HepG2 (cell line): Measurements from ENCODE around the gene PPP1R9B.

ENCODE experiments used
- CTCF ChIP-seq: sonication (generic); formaldehyde crosslinking; IDR thresholded peaks from 2 replicates; pipeline ENCODE4 v1.5.0; 2020; ENCODE audit warnings: mild to moderate bottlenecking, missing genetic modification reagents, moderate library complexity
- IRF1 ChIP-seq: sonication (generic); formaldehyde crosslinking; IDR thresholded peaks from 2 replicates; pipeline ENCODE4 v1.4.0; 2020; ENCODE audit warnings: low read depth, mild to moderate bottlenecking, missing genetic modification reagents
- MYC ChIP-seq: sonication (generic); formaldehyde crosslinking; IDR thresholded peaks from 2 replicates; pipeline ENCODE4 v1.9.0; 2021; ENCODE audit warnings: missing genetic modification reagents, borderline replicate concordance
- PRDM4 ChIP-seq: sonication (generic); formaldehyde crosslinking; IDR thresholded peaks from 2 replicates; pipeline ENCODE4 v1.9.0; 2021; ENCODE audit warnings: missing genetic modification reagents, borderline replicate concordance
- RFX5 ChIP-seq: IDR thresholded peaks from 2 replicates; pipeline ENCODE4 v1.6.1; 2011; ENCODE audit warnings: low read depth, low read length, improper control_type of control experiment
- ZBTB14 ChIP-seq: sonication (generic); formaldehyde crosslinking; IDR thresholded peaks from 2 replicates; pipeline ENCODE4 v1.4.0; 2020; ENCODE audit warnings: missing genetic modification reagents
- ZBTB2 ChIP-seq: sonication (generic); formaldehyde crosslinking; IDR thresholded peaks from 2 replicates; pipeline ENCODE4 v1.8.0; 2022; ENCODE audit warnings: low read depth, missing genetic modification reagents
- ZNF280D ChIP-seq: sonication (generic); formaldehyde crosslinking; IDR thresholded peaks from 2 replicates; pipeline ENCODE4 v1.5.1; 2020; ENCODE audit warnings: mild to moderate bottlenecking, missing genetic modification reagents
- ZNF318 ChIP-seq: sonication (generic); formaldehyde crosslinking; IDR thresholded peaks from 2 replicates; pipeline ENCODE4 v1.4.0; 2020; ENCODE audit warnings: mild to moderate bottlenecking, missing genetic modification reagents
- ZNF746 ChIP-seq: sonication (generic); formaldehyde crosslinking; IDR thresholded peaks from 2 replicates; pipeline ENCODE4 v1.8.0; 2022; ENCODE audit warnings: mild to moderate bottlenecking, missing genetic modification reagents

- no peak for TF ChIP-seq ZNF318 (CRISPR knock-in tag)
- TF ChIP-seq CTCF (CRISPR knock-in tag), result no peak
- TF ChIP-seq PRDM4 (CRISPR knock-in tag), result no peak
- no peak for TF ChIP-seq IRF1 (CRISPR knock-in tag)
- TF ChIP-seq ZNF280D (CRISPR knock-in tag), result no peak
- no peak for TF ChIP-seq RFX5
- TF ChIP-seq ZBTB2 (CRISPR knock-in tag), result no peak
- TF ChIP-seq ZBTB14 (CRISPR knock-in tag), result no peak
- TF ChIP-seq MYC (CRISPR knock-in tag), result no peak
- no peak for TF ChIP-seq ZNF746
Measured at GRCh38 chr17:50118828-50119218, 31.7 kb downstream of the PPP1R9B start.
